Pulmonary artery endothelial cell (primary cell): ENCODE data around the gene OBSL1. TPM values are rescaled to one million over a fixed set of nuclear protein-coding genes. Genes with fewer than 3 reads are reported as not detected.

Experiments
- DNase-seq: peaks from one replicate; pipeline ENCODE4 v3.0.0-alpha.2; 2011; ENCODE audit warnings: low read depth, low spot score
- total RNA-seq: library from RNA; depleted of rRNA; stranded (reverse); fragments of >200 nt; gene quantifications from 2 replicates; pipeline ENCODE4 v1.2.3, GENCODE V29; 2014

OBSL1 gene
- total RNA-seq, 1 donor from 2014 or later, result 15.6 TPM

DNA sequence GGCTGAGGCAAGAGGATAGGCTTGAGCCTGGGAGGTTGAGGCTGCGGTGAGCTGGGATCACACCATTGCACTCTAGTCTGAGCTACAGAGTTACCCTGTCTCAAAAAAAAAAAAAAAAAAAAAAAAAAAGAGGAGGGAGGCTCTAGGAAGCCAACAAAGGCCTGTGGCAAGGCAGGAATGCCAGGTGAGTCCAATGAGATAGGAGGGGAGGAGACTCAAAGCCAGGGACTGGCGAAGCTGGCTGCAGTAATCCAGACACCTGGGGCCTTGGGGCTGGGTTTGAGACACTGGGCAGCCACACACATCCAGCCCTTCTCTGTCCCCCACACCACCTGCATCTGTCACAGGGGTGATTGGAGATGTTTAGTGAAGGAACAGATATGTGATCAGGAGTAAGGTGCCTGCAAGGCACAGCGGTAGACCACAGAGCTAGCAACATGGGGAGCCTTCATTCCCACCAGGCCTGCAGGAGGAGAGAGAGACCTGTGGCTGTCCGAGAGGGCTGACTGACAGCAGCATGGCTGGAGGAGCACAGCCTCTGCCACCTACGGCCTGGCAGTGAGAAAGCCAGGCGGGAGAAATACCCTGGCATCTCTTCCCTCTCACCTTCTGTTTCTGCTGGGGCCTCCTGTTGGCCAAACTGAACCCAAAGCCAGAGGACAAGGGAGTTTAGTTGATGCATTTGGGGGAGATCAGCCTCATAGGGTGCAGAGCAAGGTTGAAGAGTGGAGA lies 37.2 kb downstream of the OBSL1 start:
- no peak for DNase-seq

GRCh38 chr2:219532378-219532649 lies 39.0 kb downstream of the OBSL1 start:
- DNase-seq, result no peak

- DNase-seq, result no peak
These were observed 39.5 kb downstream of the OBSL1 start for GRCh38 chr2:219531639-219532377.

GRCh38 chr2:219530048-219530963 lies 41.0 kb downstream of the OBSL1 start:
- peak; percentile 35 for DNase-seq

DNA sequence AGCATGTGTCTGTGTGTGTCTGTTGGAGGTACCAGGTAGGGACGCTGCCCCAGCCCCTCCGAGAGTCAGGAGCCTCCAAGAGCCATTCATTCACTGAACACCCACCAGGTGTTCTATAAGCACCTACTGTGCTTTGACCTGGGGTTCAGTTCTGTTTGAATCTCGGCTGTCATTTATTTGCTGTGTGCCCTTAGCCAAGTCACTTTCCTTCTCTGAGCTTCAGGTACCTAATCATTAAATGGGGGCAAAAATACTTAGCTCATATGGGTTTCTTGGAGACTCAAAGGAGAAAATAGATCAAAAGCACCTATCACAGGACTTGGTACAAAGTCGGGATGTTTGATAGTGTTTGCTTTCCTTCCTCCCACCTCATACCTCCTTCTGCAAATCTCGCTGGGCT lies 43.9 kb downstream of the OBSL1 start:
- DNase-seq, result no peak

DNA sequence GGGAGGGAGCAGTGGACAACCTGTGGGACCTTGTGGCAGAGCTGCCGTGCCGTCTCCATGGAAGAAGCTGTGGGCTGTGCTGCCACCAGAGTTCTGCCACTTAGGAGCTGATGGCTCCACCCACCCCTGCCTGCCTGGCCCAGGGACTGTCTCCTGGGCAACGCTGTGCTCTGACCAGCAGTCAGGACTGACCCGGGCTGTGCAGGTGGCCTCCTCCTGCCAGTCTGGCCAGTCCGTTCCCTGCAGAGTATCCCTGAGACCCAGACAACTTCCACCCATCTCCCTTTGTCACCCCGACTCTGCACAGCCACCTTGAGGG lies 44.3 kb downstream of the OBSL1 start:
- no peak for DNase-seq

- DNase-seq, result no peak
These were observed 44.8 kb downstream of the OBSL1 start for GRCh38 chr2:219526320-219527075.

GRCh38 chr2:219525533-219526232 lies 45.7 kb downstream of the OBSL1 start:
- no peak for DNase-seq

GRCh38 chr2:219524817-219525216 lies 46.5 kb downstream of the OBSL1 start:
- DNase-seq, result no peak

DNA sequence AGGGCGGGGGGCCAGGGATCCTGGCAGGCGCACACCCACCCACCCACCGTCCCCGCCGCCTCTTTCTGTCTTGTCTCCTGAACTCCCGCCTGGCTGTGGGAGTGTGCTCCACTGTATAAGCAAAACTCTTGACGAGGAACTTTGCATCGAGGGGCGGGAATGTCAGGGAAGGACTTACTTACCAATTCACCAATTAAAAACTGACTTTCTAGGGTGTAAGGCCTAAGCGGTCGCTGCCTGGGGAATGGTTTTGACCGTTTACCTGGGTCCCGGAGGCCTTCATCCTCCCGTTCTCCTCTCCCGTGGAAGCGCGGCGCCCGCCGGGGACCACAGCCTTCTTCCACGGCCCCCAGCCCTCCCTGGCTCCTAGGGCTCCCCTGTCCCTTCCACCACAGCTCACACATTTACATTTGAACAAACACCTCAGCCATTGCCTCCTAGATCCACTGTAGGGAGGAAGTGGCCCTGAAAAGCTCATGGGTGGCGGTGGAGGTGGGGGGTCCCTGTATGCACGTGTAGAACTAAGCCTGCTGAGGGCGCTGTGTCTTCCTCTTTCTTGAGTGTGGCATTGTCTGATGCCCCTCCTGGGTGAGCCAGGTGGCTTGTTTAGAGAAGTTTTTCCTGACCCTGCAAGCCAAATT lies 48.2 kb downstream of the OBSL1 start:
- DNase-seq, result no peak

DNA sequence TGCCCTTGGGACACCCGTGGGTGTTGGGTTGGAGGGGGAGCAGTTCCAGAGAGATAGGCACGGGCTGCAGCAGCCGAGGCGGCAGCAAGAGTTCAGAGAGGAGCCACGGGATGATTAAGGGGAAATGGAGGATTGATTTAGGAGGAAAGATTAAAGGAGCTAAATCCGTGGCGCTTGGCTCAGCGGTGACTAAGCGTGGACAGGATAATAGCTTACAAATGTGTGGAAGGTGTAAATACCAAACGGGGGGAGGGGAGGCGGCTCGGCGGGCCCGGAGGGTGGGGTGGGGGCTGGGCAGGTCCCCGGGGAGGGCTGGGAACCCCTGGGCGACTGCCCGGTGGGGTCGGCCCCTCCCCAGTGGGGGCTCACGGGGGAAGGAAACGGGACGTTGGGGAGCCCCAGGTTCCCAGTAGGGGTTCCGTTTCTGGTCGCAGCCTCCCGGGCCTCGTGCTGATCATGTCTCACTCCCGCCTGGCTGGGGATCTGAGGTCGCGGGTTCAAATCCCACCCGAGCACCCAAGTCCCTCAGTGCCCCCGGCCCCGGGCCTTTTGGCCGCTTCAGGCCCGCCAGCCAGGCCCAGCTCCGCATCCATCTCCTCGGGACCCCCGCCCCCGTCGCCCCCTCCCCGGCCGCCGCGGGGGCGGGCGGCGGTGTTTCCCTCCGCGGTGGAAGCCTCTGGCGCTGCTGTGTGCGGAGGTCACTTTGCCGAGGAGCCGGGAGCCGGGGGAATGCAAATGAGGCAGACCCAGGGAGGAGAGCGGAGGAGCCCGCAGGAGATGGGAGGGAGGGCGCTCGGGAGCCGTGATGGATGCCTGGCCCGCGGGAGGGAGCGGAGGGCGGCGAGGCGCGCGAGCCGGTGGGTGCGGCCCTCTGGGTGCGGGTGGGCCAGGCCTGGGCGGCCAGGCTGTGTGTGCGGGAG lies 49.0 kb downstream of the OBSL1 start:
- no peak for DNase-seq

DNA sequence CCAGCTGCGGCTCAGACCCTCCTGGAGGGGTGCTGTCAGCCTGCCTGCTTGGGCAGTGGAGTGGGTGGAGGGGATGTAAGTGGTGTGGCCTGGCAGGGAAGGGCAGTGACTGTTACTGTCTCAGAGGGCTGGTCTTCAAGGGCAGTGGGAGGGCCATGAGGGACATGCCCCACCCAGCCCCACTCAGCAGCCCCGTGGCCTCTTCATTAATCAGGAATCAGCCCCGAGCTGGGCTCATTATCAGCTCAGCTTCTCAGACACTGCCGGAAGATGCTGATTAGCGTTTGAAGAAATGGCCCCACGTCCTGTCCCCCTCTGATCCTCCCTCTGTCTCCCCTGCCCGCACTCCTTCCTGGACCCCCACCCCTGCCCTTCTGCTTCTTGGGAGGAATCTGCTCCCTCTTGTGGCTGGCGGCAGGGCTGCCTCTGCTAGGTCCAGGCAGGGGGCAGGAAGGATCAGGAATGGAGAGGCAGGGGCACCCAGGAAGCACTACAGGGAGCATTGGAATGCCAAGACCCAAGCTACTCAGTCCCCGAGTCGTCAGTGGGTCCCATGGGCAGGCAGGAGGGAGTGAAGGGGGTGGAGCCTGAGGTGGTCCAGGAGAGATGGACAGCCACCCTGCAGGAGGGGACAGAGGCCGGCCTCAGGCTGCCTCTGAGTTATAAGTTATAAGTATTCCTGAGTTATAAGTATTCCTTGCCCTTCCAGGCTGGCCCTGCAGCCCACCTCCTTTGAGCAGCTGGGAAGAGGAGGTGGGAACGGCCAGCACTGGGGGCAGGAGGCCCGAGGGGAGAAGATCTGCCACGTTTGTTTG lies 50.1 kb downstream of the OBSL1 start:
- no peak for DNase-seq

DNA sequence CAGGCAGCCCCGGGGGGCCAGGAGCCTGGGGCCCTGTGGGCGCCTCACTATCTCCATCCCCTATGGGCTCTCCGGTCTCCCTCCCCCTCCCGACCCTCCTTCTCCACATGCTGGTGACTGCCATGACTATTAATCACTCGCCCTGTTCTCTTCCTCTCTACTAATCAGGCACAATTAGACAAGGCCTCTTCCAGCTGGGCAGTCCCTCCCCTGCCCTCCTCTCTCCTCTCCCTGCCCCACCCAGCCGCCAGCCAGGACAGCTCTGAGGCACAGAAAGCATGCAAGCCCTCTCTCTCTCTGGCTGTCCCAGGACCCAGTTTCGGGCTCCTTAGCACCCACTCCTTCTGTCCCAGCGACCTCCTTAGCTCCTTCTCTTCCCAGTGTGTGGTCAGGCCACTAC lies 51.3 kb downstream of the OBSL1 start:
- no peak for DNase-seq

DNA sequence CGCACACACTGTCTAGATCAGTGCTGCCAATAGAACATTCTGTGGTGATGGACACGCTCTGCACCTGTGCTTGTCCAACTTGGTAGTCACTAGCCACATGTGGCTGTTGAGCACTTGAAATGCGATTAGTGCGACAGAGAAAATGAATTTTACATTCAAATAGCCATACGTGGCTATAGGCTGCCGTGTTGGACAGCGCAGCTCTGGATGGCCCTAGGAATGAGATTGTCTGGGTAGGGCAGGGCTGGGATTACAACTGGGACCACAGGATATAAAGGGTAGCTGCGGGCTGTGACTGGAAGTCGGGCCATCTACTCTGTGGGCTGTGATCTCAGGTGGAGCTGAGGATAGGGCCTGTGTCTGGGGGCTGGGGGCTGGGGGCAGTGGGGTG lies 51.8 kb downstream of the OBSL1 start:
- no peak for DNase-seq

DNA sequence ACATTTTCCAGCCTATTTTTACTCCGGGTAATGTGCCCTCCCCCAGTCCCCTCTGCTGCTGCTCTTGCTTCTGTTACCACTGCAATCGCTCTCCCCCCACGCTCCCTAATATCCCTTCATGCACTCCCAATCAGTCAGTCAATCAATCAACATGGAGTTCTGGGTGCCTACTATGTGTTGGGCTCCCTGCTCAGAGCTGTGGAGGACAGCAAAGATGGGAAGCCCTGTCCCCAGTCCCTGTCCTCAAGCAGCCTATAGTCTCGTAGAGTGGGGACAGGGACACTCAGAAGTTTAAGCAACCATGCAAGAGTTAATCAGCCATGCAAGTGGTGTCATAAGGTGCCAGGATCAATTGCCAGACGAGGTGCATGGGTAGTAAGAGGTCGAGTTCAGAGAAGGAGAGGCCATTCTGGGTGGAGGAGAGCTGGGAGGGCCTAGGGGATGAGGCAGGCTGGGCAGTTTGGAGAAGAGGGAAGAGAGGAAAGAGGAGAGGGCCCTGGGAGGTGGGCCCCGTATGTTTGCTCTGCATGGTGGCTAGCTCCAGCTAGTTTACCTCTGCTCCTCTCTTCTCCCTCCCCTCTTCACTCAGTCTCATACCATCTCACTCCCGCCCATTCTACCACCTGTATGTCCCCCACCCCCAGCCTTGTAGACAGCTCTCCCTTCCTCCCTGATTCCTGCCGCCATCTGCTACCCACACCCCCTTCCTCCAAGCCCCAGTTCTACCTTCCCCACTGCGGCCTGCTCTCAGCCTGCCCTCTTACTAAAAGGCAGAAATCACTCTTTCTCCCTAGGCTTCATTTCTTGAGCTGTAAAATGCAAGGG lies 53.2 kb downstream of the OBSL1 start:
- DNase-seq, result no peak

DNA sequence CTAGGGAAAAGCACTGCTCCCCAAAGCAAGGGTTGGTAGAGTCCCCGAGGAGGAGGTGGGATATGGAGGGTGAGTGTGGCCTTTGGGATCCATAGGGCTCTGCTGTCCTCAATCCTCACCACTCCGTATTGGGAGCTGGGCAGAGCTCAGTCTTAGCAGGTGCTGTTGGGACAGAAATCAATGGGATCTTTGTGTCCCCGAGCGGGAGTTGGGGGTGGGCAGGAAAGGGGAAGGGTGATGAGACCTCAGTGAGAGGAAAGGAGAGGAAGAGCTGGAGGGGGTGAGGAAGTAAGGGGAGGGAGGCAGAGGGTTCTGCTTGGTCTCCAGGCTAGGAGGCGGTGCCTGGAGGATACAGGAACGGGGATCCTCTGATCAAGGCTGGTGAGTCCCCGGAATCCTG lies 54.5 kb downstream of the OBSL1 start:
- no peak for DNase-seq

DNA sequence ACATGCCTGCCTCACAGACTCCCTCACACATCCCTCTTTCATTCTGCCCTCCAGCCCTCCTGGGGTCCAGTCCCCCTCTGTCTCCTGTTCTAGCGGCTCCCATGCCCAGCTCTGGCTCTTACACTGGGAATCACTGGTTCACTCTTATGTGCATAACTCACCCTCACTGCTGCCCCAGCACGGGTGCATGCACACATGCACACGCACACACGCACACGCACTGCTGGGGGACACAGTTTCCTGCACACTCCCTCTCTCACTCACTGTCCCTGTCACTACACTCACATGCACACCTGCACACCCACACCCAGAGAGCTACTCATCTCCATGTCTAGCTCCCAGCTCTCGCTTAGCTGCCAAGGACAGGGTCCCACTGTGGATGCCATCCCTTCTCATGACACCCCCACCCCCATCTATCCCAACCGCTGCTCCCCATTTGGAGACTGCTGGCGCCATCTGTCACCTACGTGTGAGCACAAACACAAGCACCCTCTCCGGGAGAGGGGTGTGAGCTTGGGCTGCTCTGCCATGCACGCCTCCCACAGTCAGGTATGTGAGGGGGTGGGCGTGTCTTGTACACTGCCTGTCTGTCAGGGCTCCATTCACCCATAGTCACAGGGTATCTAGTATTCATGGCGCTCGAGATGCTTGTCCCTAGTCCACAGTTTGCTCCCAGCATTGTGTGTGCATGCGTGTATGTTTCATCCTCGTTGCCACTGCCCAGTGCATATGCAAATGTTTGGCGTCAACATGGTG lies 55.3 kb downstream of the OBSL1 start:
- no peak for DNase-seq
